Thymus (tissue), 11 donors: Measurements from ENCODE around the gene LLGL1. TPM values are rescaled to one million over a fixed set of nuclear protein-coding genes. Genes with fewer than 3 reads are reported as not detected.

Source experiments
- DNase-seq, 9 donors: peaks; one replicate each; pipeline ENCODE4 v3.0.0-alpha.2; 2013; ENCODE audit warnings: low spot score in 9 of 9, low read depth in 6 of 9, missing footprints in 1 of 9
- H3K27ac ChIP-seq, 2 donors: one replicate each; pipeline ENCODE4 v1.5.1; 2013; ENCODE audit warnings: control low read depth in 1 of 2, low read depth in 1 of 2, low read length in 1 of 2, mild to moderate bottlenecking in 1 of 2, moderate library complexity in 1 of 2
- H3K27me3 ChIP-seq, 2 donors: one replicate each; pipeline ENCODE4 v1.5.1; 2013; ENCODE audit warnings: low read length in 1 of 2; ENCODE audit not compliant: control insufficient read depth in 2 of 2, insufficient read depth in 1 of 2
- H3K36me3 ChIP-seq, 2 donors: one replicate each; pipeline ENCODE4 v1.5.1; 2013; ENCODE audit warnings: low read length in 1 of 2, mild to moderate bottlenecking in 1 of 2, moderate library complexity in 1 of 2; ENCODE audit not compliant: control insufficient read depth in 2 of 2, insufficient read depth in 2 of 2
- H3K4me1 ChIP-seq, 2 donors: one replicate each; pipeline ENCODE4 v1.5.1; 2013; ENCODE audit warnings: low read length in 2 of 2; ENCODE audit not compliant: control insufficient read depth in 2 of 2, insufficient read depth in 2 of 2
- H3K4me3 ChIP-seq, 2 donors: one replicate each; pipeline ENCODE4 v1.5.1; 2013; ENCODE audit warnings: low read length in 2 of 2, control low read depth in 1 of 2, mild to moderate bottlenecking in 1 of 2
- H3K9me3 ChIP-seq, 2 donors: one replicate each; pipeline ENCODE4 v1.5.1; 2013; ENCODE audit warnings: low read length in 1 of 2, mild to moderate bottlenecking in 1 of 2; ENCODE audit not compliant: control insufficient read depth in 2 of 2, insufficient read depth in 1 of 2
- whole genome bisulfite sequencing: extraction: QIAGEN DNeasy Blood & Tissue Kit; methylation state at CpG from one replicate; pipeline ENCODE4 v1.1.7; 2013; 5-methylcytosine and 5-hydroxymethylcytosine counted together
- polyA plus RNA-seq: library from polyadenylated mRNA; stranded (reverse); fragments of 200-250 nt; gene quantifications from one replicate; pipeline ENCODE4 v1.2.3, GENCODE V29; 2013
- total RNA-seq: library from RNA; stranded (reverse); fragments of 120-200 nt; gene quantifications from one replicate; pipeline ENCODE4 v1.2.4, GENCODE V29; 2013
- donor health status: healthy.

The LLGL1 gene
- total and polyA plus RNA-seq, 2 donors, result 8.0 to 8.3 TPM

GRCh38 chr17:18182978-18183333, 42.5 kb upstream of the LLGL1 start:
- Histone ChIP-seq H3K4me3 (peak overlapping the region; percentile 78), H3K4me1 (peaks cover 34 to 40% of the 10 kb centered on the region in 2 donors), H3K36me3 (peaks cover 12 to 15% of the 10 kb centered on the region in 2 donors), H3K27ac (peak overlapping the region; percentile 96 to 99), H3K9me3 (peaks cover 2 to 4% of the 10 kb centered on the region in 2 donors), H3K27me3 (no peaks in the 10 kb centered on the region)
- under 1% methylated on average over 33 of the region's 33 CpGs for WGBS
- DNase-seq, result no peak

- Histone ChIP-seq H3K36me3 (peaks cover 16 to 21% of the 10 kb centered on the region in 2 donors), H3K4me3 (peak within 1 kb of the TSS; percentile 78), H3K9me3 (peaks cover 2 to 4% of the 10 kb centered on the region in 2 donors), H3K27ac (peak within 1 kb of the TSS; percentile 98 to 99), H3K27me3 (no peaks in the 10 kb centered on the region), H3K4me1 (peaks cover 37 to 45% of the 10 kb centered on the region in 2 donors)
- peak; percentile 94 to 99 (median 98) for DNase-seq
- under 1% methylated on average over 98 of the region's 98 CpGs for WGBS
Observed at GRCh38 chr17:18183334-18184142, 41.9 kb upstream of the LLGL1 start, which contains the start of gene ALKBH5. ALKBH5 (plus strand) TSS chr17:18183828; CDS start chr17:18184244, 416 bp downstream.

GRCh38 chr17:18184143-18185031, 41.0 kb upstream of the LLGL1 start:
- no peaks in the 10 kb centered on the region for H3K27me3 ChIP-seq
- H3K4me3 ChIP-seq, result peak overlapping the region; percentile 78
- peaks cover 23 to 26% of the 10 kb centered on the region in 2 donors for H3K36me3 ChIP-seq
- peaks cover 38 to 46% of the 10 kb centered on the region in 2 donors for H3K4me1 ChIP-seq
- peaks cover 2 to 4% of the 10 kb centered on the region in 2 donors for H3K9me3 ChIP-seq
- under 1% methylated on average over 92 of the region's 92 CpGs for WGBS
- DNase-seq, result peak in 8 of 9 donors; percentile 22 to 72 (median 41)
- peak overlapping the region; percentile 98 to 99 for H3K27ac ChIP-seq

GRCh38 chr17:18185391-18185790, 40.0 kb upstream of the LLGL1 start:
- H3K4me1 ChIP-seq, result peaks cover 45 to 50% of the 10 kb centered on the region in 2 donors
- H3K27me3 ChIP-seq, result no peaks in the 10 kb centered on the region
- H3K9me3 ChIP-seq, result peaks cover 2 to 4% of the 10 kb centered on the region in 2 donors
- DNase-seq, result no peak
- H3K36me3 ChIP-seq, result peaks cover 23 to 32% of the 10 kb centered on the region in 2 donors
- WGBS, result 65% methylated on average over 3 of the region's 3 CpGs
- peak overlapping the region; percentile 78 for H3K4me3 ChIP-seq
- H3K27ac ChIP-seq, result peak overlapping the region in 1 of 2 donors; percentile 8

GRCh38 chr17:18185832-18186626, 39.4 kb upstream of the LLGL1 start:
- DNase-seq, result no peak
- Histone ChIP-seq H3K4me3 (peak overlapping the region; percentile 78), H3K27me3 (no peaks in the 10 kb centered on the region), H3K36me3 (peaks cover 29 to 39% of the 10 kb centered on the region in 2 donors), H3K9me3 (peaks cover 2 to 4% of the 10 kb centered on the region in 2 donors), H3K27ac (no peak overlapping the region), H3K4me1 (peaks cover 50 to 53% of the 10 kb centered on the region in 2 donors)
- 88% methylated on average over 10 of the region's 10 CpGs for WGBS

GRCh38 chr17:18186627-18186982, 38.8 kb upstream of the LLGL1 start:
- Histone ChIP-seq H3K27ac (no peak overlapping the region), H3K4me1 (peaks cover 52 to 56% of the 10 kb centered on the region in 2 donors), H3K9me3 (peaks cover 2 to 4% of the 10 kb centered on the region in 2 donors), H3K4me3 (peak overlapping the region; percentile 78), H3K27me3 (no peaks in the 10 kb centered on the region), H3K36me3 (peaks cover 35 to 45% of the 10 kb centered on the region in 2 donors)
- DNase-seq, result no peak
- WGBS, result 85% methylated on average over 1 of the region's 1 CpG

GRCh38 chr17:18187226-18187625, 38.2 kb upstream of the LLGL1 start:
- Histone ChIP-seq H3K27me3 (no peaks in the 10 kb centered on the region), H3K9me3 (peaks cover 2 to 4% of the 10 kb centered on the region in 2 donors), H3K27ac (no peak overlapping the region), H3K36me3 (peaks cover 39 to 50% of the 10 kb centered on the region in 2 donors), H3K4me3 (peak overlapping the region; percentile 0 to 78), H3K4me1 (peaks cover 51% of the 10 kb centered on the region in 2 donors)
- no peak for DNase-seq
- WGBS, result 84% methylated on average over 2 of the region's 2 CpGs
